Activated CD4-positive, CD25-positive, alpha-beta regulatory T cell treated with anti-CD3 and anti-CD28 coated beads, Interleukin-2, amount 50 U/mL, for 24 hours (primary cell): Measurements from ENCODE around the gene SC5D.

Source experiments
- ATAC-seq, 2 donors: fragments of 150-1000 bp; cut with Tn5 transposase; one replicate each; pipeline ENCODE4 v1.10.0; 2021; ENCODE audit warnings: mild to moderate bottlenecking in 1 of 2, moderate library complexity in 1 of 2

SC5D gene

DNA sequence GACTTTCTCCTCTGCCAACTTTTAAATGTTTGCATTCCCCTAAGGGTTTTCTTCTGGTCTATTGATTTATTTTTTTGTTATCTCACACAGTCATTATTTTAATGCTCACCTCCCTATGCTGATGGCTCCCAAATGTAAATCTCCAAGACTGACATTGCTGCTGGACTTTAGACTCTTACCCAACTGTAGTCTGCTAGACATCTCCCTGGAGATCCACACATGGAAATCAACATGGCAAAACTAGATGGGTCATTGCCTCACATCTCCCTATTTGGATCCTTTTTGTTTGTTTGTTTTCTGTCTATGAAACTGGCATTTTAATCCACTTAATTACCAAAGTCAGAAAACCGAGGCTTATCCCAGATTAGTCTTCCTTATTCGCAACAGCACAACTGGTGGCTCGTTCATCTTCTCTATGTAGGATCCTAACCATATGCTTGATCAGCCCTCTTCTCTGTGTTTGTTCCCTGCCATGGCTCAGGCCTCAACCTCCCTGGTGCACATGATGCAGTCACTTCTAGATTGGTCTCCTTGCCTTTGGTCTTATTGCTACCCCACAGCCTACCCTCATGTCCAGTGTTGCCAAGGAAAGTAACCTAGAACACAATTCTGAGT is 37.3 kb downstream of the SC5D start:
- ATAC-seq = no peak

DNA sequence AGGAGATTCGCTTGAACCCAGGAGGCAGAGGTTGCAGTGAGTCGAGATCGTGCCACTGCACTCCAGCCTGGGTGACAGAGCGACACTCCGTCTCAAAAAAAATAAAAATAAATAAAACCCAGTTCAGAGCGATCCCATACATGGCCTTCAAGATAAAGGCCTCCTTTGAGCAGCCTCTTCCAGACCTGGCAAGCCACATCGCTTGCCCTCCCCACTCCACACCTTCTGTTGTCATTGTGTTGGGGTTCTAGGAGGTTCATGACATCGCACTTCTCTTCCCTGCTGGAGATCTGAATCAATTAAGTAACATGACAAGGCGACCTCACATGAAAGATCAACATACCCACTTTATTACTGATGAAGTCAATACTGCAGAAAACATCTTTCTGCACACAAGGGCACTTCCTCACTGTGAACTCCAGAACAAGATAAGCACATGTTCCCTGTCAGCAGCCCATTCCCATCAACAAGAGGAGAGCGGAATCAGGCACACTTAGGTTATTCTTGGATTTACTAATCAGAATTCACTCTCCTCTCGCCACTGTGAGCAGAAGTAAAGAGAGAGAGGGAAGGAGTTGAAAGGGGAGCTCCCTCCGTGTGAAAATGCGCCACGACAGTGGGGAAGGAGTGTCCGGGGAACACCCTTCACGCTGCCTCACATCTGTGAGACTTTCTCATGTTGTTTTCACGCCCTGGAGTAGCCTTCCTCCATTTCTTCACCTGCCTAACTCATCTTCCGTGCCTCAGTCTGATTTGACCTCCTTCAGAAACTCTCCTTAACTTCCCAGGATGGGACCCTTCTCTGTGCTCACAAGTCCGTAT is 38.3 kb downstream of the SC5D start:
- no peak for ATAC-seq

DNA sequence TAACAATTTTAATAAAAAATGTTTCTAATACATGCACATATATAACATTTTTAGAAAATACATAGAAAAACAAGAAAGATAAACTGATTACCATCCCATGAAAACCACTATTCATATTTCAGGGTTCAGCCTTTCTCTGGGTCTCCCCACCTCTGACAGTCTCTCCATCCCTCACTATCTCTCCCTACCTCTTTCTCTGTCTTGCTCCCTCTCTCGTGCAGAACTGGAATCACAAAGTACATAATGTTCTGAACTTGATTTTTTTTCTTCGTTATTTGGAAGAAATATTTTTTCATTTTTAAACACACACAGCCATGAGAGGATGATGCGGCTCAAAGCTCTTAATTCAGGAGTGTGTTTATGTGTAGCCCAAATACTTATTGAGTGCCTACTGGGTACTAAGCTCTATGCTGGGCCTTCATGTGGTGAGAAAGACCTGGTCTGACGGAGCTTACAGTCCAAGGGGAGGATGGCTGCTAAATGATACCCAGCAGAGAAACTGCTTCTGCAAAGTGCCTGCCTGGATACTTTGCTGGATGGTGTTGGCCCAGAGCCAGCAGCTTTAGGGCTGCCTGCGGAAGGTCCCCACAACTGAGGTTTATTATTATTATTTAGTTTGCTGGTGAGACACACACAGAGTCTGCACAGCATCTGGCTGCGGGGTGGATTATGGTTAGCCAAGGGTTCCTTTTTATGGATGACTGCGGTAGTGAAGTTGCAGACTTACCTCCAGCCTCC is 42.6 kb downstream of the SC5D start:
- ATAC-seq = no peak

DNA sequence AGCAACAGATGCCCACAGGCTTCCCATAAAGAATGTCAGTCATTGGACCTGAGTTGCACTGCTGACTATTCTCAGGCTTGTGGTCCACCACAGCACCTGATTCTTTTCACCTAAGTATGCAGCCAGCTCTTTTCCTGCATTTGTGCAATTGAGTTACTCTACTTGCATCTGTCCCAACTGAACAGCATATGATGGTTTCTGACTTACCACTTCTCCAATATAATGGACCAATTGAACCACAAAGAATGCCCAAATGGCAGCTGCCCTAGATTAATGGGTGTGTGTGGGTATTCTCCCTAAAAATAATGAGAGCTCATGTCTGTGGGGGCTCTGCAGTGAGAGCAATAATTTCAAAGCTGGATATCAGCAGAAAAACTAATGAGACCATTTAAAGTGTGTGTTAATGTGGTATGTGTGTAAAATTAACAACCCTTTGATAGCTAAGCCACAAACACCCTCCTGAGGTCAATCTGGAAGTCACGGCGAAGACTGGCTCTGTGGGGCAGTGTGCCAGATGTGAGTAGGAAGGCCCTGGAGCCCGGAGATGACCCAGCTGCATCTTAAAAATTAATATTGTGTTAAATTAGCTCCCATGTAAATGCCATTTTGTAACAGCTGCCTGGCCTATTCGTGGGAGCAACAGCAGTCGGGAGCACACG is 43.8 kb downstream of the SC5D start:
- no peak for ATAC-seq

DNA sequence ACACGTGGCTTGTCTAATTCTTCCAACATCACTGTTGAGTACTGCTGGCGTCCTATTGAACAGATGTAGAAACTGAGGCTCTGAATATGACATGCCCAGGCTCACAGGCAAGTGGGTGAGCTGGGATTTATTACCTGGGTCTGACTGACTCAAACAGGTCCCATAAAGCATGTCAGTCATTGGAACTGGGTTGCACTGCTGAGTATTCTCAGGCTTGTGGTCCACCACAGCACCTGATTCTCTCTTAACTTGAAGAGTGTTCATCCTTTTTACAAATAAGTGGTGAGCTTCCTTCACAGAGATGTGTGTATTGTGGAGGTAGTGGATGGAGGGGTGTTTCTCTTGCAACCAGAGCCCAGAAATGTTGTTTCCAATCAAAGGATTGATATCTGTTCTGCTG is 44.5 kb downstream of the SC5D start:
- ATAC-seq = peak; percentile 63 to 65

DNA sequence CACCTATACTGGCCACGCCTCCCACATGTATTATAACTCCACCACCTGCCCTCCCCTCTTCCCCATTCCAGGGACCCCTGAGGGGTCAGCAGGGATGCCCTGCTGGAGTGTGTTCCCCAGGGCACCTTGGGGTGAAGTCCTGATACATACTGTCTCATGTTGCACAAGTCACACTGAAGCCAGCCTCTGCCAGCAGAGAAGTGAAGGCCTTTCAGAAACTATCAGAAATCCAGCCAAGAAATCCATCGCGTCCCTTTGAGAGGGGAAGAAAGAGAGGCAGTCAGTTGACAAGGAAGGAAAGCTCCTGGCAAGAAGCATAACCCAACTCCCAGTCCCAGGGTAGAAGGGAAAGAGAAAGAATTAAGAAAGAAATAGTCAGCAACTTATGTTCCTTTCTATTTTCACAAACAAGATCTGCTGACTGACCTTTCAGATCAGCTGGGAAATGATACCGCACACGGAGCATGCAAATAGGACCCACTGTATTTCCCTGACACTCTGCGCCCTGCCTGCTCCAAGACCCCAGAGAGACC is 45.2 kb downstream of the SC5D start:
- no peak for ATAC-seq

DNA sequence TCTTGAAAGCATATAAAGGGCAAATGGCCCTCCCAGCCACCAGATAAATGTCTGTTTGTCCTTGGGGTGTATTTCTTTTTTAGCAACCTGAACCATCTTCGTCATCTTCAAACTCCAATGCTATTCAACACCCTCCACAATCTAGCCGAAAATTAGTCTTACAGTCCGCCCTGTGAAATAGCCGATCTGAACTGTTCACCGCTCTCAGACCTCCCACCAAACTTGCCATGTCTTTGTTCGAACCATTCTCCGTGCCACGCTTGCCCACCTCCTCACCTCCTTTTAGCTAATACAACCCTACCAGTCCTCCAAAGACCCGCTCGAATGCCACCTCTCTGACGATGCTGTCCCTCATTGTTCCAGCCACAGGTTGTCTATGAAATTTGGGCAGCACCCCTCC is 46.0 kb downstream of the SC5D start:
- no peak for ATAC-seq

DNA sequence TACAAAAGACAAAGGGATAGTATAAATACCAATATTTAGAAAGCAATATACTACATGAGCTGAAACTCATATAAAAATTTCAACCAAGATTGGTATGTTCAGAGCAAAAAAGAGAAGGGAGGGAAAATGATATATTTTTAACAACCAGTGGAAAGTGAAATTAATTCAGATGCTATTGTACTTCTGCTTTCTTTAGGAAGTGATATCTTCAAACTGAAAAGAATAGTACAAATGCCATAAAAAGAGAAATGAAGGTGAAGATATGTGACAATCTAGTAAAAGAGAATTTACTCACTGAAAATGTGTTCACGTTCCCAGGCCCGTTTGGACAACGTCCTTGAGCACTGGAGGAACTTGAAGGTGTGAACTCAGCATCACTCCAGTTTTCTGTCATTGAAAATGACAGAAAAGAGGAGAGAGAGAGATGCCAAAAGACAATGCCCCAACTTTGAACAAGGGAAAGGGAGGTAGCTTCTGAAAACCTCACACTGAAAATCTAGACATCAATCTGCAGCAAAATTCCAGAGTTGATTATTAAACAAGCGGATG is 47.5 kb downstream of the SC5D start:
- no peak for ATAC-seq

DNA sequence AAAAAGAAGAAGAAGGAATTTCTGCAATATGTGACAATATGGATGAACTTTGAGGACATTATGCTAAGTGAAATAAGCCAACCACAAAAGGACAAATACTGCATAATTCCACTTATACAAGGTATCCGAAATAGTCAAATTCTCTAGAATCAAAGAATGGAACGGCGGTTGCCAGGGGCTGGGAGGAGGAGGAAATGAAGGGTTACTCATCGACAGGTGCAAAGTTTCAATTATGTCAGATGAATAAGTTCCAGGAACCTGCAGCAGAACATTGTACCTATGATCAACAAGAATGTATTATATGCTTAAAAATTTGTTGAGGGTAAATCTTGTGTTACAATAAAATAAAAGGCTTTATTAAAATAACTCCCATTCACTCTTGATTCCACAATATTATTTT is 49.0 kb downstream of the SC5D start:
- ATAC-seq = peak; percentile 74 to 83

DNA sequence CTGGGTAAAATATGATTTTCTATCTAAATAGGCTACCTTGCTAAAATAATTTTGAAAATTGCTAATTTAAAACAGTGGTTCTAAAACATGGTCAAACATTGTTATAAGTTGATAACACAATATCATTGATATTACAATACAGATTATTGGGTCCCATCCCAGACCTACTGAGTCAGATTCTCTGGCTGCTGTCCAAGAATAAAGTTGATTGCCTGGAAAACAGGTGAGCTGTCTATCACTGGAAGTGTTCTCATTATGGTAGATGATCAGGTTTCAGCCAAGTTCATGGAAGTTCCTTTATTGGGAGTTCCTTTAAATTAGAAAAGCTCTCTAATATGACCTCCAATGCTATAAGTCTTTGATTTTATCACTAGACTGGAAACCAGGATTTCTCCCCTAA is 52.3 kb downstream of the SC5D start:
- ATAC-seq = no peak

DNA sequence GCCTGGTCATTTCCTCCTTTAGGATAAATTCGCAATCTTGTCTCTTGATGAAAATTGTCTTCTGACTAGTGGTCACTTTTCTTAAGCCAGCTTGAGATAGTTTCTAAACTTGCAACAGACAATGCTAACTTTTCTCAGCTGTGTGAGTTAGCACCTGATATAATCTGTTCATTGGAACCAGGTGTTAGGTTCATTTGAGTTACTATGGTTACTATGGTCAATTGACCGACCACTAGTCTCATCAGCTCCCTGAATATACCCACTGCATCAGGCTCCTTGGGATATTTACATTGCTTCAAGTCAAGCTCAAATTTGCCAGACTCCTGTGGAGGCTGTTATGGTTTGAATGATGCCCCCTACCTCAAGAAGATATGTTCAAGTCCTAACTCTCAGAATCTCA is 54.5 kb downstream of the SC5D start:
- no peak for ATAC-seq

DNA sequence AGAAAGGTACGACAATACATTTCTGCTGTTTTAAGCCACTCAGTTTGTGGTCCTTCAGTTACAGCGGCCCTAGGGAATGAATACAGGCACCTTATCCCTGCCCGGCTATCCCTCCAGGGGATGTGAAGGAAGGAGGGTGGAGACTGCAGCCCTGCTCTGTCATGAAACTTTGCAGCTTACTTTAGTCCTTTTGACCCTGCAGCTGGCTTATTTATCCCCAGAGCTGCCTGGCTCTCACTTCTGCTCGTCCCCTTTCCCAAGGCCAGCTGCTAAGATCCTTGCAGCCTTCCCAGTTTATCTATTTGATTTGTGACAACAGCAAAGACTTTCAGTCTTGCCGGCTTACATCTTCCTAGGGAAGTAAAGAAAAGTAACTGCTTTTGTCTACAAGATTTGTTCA is 55.2 kb downstream of the SC5D start:
- no peak for ATAC-seq

DNA sequence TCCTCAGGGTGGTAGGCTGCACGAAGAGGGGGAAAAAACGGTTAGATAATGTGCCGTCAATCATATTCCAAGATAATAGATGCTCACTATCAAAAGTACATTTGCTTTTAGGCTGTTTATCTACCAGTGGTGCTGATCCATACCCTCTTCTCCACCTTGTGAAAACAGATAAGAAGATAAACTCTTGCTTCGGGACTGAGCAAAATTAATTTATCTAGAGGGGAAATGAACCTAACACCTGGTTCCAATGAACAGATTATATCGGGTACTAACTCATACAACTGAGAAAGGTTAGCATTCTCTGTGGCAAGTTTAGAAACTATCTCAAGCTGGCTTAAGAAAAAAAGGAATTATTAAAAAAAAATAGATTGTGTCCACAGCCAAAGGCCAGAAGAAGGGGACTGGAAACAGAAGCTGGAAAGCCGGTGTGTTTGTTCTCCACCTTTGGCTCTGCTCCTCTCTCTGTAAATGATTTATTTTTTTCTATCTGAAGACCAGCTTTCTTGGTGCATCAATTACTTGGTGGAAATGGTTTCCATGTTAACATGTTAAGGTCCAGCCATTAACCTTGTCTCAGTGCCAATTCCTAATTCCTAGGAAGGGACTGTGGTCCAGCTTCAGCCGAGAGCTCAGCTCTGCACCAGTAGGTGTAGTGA is 55.8 kb downstream of the SC5D start:
- no peak for ATAC-seq

DNA sequence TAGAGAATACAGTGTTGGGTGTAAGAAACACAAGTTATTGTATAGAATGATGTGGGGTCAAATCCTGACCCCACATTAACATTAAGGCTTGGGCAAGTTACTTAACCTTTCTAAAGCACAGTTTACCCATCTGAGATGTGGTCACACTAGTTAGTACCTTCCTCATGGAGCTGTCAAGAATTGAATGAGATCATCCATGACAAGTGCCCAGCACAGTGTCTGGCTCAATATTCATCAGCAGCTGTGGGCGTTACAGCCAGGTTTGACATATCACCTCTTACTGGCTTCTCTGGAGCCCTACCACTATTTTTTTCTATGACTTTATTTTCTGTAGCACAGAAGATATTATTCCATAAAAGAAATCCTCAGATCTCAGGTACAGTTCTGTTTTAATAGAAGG is 57.2 kb downstream of the SC5D start:
- ATAC-seq = peak in 1 of 2 donors; percentile 38

DNA sequence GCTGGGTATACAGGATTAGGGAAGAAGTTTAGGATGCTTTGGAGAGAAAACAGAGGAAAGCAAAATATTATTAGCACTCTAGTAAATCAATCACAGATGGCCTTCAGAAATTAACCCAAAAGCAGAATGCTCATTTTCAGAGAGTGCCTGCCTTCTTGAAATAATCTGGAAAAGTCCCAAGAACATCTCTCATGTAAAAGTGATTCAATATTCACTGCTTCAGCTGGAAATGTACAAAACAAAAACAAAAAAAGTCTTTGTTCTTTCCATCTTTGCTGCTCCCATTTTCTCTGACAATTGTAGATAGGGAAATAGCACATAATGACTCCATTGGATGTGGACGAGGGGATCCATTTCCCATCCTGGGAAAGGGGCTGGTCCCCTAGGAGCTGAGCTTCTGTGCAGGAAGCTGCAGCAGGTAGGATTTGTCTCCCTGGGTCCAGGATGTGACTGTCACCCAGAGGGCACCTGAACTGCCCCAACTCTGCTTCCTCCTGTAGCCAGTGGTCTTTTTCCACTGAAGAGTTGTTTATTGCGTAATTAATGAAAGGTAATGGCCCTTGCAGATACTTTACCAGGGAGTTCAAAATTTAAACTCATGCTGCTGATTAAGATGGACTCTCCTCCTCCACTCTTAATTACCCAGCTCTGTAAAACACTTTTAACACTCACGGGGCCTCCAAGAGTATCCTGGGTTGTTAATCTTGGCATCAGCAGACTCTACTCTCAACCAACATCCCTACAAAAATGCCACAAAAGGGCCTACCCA is 57.9 kb downstream of the SC5D start:
- ATAC-seq = no peak

DNA sequence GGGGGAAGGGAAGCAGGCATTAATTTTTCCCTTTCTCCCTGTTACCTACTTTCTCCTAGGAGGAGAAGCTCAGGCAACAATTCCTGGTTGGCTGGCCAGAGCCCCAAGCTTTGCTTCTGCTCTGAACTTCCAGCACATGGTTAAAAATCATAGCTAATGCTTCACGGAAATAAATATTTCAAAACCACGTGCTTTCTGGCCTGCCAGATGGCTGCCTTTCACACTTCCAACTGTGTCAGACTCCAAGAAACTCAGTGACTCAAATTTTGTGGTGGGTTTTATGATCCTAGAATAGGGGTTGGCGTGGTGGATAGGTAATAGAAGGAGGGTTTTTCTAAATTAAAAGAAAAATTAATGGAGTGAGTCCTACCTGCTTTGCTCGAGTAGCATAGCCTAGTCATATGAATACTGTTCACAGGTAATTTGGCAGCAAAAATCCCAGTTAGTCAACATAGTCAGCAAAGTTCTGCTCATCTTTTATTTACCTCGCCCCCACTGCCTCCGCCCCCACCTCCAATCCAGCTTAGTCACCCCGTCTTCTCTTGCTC is 58.6 kb downstream of the SC5D start:
- ATAC-seq = no peak

DNA sequence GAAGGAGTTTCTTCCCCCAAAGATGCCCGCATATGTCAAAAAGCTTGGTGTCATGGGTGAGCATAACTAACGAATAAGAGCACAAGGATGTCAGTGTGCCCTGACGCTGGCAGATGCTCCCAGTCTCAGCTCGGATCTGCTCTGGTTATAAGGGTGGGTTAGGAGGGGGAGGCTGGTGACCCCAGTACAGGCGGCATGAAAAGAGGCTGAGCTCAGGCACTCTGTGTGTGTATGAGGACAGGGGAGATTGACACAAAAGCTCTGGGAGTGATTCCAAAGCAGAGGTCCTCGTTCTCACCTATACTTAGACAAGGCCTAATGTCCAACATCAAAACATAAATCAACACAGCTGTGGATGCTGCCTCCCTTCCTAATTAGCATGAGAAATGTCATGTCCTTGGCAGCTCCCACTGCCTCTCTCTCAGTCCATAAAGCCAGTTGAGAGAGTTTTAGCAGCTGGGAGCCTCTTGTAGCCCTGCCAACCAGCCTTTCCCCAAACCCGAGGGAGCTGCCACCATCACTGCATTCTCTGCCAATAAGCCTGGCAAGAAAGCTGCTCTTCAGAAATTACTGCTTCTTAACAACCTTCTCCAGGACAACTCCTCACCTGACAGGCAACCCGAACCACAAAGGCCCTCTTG is 59.8 kb downstream of the SC5D start:
- ATAC-seq = no peak

DNA sequence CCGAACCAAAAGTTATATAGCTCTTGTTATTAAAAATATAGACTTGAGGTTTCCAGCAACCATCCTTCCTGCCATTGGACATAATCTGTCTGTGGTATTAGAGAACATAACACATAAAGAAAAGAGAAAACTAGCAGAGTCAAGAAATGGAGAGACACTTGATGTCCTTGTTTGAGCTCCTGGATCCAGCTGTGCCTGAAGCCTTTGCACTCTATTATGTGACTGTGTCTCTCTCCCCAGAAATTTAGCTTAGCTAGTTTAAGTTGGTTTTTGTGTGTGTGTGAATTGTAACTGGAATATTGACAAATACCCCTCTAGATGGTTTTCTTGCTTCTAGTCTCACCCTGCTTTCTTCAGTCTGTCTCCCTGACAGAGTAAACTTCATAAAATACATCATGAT is 61.6 kb downstream of the SC5D start:
- ATAC-seq = no peak

DNA sequence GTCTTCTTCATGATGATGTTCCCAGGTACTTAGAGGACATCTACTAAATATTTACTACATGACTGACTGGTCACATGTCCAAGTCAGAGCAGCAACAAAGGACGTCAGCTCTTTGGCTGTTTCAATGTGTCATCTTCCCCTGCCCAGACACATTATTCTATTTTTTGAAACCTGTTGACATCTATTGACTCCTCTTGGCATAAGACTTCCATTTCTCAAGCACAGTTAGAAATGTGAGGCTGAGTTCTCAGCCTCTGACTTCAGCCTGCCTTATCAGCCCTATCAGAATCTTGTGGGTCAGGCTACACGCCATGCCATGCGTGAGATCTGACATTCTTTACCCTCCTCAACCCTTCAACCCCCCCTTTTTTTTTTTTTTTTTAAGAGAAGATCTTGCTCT is 63.8 kb downstream of the SC5D start:
- ATAC-seq = no peak
